Keratinocyte (primary cell): ENCODE data around the gene EZH1.

Experiments used
- EZH2 ChIP-seq: IDR thresholded peaks from one replicate; pipeline ENCODE4 v1.6.1; 2012; ENCODE audit warnings: inconsistent platforms, mild to moderate bottlenecking, low read length, moderate library complexity
- TF ChIP-seq, protein P1 (sequence below), 3 experiments: IDR thresholded peaks in 1 of 3; conservative IDR thresholded peaks in 1 of 3; optimal IDR thresholded peaks in 1 of 3; 2 replicates in 2 of 3; 3 replicates in 1 of 3; pipeline versions ENCODE3 to v1.5.1; 2011; ENCODE audit warnings: low read length in 3 of 3, mild to moderate bottlenecking in 3 of 3, moderate library complexity in 2 of 3, control low read depth in 1 of 3, inconsistent platforms in 1 of 3; ENCODE audit not compliant: insufficient read depth in 2 of 3; ENCODE audit errors: extremely low read depth in 1 of 3

- TF ChIP-seq, protein P1, sequence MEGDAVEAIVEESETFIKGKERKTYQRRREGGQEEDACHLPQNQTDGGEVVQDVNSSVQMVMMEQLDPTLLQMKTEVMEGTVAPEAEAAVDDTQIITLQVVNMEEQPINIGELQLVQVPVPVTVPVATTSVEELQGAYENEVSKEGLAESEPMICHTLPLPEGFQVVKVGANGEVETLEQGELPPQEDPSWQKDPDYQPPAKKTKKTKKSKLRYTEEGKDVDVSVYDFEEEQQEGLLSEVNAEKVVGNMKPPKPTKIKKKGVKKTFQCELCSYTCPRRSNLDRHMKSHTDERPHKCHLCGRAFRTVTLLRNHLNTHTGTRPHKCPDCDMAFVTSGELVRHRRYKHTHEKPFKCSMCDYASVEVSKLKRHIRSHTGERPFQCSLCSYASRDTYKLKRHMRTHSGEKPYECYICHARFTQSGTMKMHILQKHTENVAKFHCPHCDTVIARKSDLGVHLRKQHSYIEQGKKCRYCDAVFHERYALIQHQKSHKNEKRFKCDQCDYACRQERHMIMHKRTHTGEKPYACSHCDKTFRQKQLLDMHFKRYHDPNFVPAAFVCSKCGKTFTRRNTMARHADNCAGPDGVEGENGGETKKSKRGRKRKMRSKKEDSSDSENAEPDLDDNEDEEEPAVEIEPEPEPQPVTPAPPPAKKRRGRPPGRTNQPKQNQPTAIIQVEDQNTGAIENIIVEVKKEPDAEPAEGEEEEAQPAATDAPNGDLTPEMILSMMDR (optimal IDR thresholded peaks at IDR 0.05 in 1 of 3, IDR thresholded peaks at IDR 0.05 in 1 of 3, conservative IDR thresholded peaks at IDR 0.05 in 1 of 3; ENCODE audit: extremely low read depth in 1 of 3, insufficient read depth in 2 of 3, low read length in 3 of 3) = no peak
- peak; percentile 60 for TF ChIP-seq EZH2
These were observed 15.3 kb upstream of the EZH1 start for GRCh38 chr17:42759982-42760651.
